Activated T-cell treated with anti-CD3 and anti-CD28 coated beads for 1 hour (primary cell): ENCODE measurements around the gene ZMYND10.

Experiments used
- DNase-seq: peaks from one replicate; pipeline ENCODE4 v3.0.0-alpha.2; 2020; ENCODE audit warnings: low read depth

Gene ZMYND10

DNA sequence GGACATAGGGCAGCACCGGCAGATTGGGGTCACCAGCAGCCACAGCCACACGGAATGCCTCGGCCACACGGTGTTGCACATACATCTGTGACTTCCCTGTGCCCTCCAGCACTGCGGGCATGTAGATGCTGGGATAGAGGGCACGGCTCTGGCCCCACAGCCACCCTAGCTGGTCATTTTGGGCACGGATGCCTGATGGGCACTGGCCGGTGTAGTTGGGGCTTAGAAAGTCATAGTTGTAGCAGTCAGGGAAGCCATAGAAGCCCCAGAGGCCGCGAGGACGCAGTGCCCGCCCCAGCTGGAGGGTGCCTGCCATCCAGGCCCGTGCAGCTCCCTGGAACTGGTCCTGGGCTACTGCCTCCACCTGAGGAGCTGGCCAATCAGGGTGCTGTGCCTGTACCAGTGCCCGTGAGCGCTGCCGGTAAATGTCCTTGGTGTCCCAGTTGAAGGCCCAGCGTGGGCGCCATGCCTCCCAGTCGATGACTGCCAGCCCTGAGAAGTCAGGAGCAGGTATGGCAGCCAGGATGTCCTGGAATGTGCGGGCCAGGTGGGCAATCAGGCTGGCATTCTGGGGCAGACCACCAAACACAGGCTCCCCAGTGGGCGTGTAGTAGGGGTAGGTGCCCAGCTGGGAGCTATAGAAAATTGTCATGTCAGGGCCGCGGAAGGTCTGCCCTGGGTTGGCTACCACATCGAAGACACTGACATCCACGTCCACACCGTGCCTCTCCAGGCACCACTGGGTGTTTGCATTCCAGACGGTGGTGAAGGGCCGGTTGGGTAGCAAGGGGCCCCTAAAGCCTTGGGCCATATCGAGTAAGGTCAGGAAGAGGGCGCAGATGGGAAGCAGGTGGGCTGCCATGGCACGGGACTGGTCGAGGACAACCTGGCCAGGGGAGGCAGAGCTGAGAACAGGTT, 43.2 kb downstream of the ZMYND10 start:
- DNase-seq = no peak

DNA sequence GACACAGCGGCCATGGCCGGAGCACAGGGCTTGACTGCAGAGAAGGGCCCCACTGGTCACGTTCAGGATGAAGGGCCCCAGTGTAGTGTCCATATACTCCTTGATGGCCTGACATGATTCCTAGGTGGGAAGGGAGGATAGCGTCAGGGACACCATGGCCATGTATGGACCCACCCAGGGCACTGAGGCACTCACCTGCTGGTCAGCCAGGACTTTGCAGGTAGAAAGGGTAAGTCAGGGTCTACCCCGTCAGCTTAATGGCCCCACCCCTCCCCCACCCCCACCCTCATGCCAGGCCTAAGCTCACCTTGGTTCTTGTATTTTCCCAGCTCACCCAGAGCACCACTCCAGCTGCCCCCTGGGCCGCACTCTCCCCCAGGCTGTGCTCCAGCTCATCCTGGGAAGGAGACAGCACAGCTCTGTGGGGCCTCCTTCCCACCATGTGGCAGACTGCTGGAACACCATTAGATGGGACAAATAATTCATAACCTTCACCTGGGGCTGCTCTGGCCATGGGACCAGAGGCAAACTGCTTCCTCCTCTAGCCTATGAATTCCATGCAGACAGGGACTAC, 44.8 kb downstream of the ZMYND10 start:
- no peak for DNase-seq

DNA sequence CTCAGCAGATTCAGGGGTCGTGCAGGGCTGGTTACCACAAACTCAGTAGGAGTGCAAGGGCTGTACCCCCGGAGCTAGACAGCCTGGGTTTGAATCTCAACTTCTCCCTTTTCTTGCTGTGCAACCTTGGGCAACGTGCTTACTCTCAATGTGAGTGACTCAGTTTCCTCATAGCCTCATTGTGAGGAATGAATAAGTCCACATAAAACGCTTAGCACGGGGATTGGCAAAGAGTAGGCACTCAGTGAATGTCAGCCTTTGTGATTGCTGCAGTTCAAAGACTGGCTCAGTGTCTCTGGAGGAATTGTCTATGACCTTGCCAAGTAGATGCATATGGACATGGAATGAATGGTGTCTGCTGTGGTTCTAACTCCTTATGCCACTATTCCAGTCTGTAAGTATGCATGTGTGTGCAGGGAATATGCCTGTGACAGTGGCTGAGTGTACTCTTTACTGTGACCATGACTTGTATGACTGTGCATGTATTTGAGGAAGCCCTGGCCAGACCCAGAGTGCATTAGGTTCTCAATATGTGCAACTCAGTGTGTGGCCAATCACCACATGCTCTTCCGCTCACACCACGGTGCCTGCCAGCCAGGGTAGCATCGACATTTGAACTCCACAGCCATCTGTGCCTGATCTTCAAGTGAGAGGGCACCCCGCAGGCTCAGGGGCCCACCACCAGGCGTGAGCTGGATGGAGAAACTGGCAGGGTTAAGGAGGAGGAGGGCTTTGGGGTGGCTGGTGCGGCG, 45.4 kb downstream of the ZMYND10 start:
- no peak for DNase-seq

DNA sequence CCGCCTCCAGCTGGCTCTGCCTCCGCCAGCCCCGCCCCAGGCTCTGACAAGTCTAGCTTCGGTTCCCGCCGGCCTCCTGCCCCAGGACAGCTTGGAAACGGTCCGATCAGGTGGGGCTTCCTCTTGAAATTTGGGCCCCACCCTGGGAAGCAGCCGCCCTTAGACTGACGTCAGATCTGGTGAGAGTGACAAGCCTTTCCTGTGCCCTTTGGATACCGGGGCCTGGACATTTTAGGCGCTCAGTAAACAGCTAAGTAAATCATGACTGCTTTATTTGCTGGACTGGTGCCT, 45.9 kb downstream of the ZMYND10 start:
- DNase-seq = no peak

DNA sequence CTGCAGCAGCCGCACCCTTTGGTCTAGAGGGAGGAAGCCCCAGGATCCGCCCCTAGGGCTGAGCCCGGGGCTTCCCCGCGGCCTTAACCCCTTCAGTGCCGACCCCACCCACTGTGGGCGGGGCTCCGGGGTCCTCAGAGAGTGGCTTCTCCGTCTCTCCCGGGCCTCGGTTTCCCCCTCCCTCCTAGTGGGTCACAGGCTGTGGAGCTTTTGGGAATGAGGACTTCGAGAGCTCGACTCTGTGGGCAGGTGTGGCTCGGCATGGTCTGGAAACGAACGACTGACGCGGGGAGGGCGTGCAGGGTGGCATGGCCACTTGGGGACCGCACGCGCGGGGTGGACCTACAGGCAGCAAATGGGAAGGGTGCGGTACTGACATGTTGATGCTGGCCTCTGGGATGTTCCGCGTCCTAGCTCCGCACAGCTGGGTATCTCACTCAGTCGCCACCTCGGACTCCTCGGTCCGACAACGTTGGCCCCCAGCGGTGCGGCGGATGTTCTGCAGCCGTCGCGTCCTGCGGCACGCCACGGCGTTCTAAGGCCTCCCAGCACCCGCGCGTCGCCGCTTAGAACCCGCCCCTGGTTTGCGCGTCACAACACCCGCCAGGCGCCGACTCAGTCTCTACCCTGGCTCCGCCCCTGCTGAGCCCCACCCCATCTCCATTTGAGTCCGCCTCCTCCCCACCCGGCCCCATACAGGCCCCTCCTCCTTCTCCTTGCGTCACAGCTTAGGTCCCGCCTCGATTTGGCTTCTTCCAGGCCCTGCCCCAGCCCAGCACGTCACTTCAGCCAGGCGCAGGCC, 46.5 kb downstream of the ZMYND10 start, which contains the start of the genes HYAL3 and NAA80:
HYAL3 (minus strand) TSS at position 570 of the 802 bp plus-strand sequence. CDS start 3,803 bp downstream, outside the sequence.
NAA80 (minus strand) TSS at position 570 of the 802 bp plus-strand sequence. CDS start 1,942 bp downstream, outside the sequence.
- DNase-seq = peak; percentile 98

DNA sequence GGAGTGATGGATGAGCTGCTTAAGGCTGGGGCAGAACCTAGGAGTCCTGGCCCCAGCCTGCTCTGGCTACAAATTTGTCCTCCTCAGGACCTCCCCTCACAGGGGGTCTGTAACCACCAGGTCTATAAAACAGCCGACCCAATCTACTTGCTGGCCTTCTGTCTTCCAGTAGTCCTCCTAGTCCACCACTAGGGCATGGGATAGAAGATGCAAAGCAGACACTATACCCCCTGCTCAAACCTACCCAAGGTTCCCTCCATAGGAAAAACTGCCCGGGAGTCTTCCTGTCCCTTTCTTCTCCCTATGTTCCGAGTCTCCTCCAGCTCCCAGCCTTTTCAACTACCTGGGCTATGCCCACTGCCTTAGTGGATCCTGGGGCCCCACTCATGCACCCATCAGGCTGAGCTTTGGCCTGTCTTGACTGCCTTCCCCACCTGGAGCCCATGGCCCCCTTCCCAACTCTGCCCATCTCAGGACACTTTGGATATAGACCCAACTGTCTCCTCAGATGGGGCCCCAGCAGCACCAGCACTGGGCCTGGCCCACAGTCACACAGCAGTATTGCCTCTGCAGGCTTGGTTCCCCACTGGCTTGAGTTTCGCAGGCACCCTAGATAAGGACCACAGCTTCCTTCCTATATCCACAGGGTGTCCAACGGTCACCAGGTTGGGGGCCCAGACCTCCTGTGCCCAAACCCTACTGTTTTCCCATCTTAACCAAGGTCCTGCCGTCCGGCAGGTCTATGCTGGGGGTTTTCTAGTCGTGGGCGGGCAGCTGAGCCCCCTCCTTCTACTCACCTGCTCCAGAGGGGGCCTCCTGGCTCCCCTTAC, 47.4 kb downstream of the ZMYND10 start:
- no peak for DNase-seq

DNA sequence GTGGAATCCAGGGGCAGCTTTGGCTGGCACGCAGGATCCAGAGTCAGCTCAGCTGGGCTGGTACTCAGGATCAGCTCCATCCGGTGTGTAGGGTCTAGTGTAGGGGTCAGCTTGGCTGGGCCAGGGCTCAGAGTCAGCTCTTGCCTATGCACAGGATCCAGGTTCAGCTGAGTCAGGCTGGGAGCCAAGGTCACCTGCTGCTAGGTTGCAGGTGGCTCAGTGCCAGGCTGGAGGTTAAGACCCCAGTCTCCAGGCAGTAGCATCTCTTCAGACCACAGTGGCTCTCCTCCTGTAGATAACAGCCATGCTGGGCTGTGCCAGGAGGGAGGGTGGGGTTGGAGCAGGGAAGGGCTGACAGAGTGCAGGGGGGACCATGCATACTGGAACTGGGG, 48.2 kb downstream of the ZMYND10 start:
- no peak for DNase-seq

DNA sequence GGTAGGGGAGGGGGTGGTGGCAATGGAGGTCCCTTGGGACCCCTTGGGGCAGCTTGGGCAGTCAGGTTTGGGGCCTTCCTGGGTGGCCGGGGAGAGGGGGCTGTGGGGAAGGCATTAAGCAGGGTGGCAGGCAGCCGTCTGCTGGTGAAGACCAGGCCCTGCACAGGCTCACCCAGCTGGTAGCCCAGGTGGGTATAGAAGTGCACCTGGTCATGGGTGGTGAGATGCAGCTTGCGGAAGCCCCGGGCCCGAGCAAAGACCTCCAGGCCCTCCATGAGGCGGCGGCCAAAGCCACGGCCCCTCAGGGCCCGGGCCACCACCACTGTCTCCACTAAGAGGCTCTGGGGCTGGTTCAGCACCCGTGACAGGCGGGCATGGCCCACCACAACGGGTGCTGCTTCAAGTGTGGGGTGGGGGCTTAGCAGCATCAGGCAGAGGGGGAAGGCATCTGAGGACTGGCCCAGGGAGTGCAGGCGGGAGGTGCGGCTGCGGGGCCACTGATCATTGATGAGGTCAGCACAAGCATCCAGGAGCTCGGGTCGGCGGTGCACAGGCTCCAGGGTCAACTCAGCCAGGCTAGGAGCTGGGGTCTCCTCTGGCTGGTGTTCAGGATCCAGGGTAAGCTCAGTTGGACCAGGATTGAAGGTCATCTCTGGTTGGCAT, 48.7 kb downstream of the ZMYND10 start:
- no peak for DNase-seq

DNA sequence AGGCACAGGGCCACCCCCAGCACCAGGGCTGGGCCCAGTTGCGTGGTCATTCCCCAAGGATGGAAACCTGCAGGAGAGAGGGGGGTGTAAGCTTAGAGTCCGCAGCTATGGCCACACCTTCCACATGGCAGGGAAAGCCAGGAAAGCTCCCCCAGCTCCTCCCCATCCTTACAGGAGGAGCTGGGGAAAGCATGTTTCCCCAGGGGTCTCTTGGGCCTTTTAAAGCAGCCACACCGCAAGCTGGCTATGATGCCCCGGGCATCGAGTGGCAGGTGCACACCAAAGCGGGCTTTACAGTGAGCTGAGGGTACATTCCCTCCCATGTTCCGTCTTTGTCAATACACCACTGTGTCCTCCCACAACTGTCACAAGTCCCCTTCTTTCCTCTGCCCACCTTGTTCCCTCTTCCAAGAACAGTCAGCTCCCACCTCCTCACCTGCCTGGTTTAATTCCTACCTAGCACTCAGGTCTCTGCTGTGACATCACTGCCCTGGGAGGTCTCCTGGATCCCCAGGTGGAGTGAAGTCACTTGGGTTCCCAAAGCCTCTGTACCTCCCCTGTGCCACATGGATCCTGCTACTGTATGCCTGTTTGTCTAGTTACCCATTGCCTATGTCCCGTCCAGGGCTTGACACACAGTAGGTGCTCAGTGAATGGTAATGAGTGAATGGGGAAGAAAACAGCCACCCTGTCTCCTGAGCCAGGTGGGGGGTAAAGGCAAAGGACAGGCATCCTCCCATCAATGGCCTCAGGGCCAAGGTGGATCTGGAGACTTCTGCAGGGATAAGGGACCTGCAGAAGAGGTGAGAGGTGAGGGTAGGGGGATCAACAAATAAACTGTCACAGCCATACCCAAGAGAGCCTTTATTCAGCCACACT, 49.7 kb downstream of the ZMYND10 start:
- no peak for DNase-seq

DNA sequence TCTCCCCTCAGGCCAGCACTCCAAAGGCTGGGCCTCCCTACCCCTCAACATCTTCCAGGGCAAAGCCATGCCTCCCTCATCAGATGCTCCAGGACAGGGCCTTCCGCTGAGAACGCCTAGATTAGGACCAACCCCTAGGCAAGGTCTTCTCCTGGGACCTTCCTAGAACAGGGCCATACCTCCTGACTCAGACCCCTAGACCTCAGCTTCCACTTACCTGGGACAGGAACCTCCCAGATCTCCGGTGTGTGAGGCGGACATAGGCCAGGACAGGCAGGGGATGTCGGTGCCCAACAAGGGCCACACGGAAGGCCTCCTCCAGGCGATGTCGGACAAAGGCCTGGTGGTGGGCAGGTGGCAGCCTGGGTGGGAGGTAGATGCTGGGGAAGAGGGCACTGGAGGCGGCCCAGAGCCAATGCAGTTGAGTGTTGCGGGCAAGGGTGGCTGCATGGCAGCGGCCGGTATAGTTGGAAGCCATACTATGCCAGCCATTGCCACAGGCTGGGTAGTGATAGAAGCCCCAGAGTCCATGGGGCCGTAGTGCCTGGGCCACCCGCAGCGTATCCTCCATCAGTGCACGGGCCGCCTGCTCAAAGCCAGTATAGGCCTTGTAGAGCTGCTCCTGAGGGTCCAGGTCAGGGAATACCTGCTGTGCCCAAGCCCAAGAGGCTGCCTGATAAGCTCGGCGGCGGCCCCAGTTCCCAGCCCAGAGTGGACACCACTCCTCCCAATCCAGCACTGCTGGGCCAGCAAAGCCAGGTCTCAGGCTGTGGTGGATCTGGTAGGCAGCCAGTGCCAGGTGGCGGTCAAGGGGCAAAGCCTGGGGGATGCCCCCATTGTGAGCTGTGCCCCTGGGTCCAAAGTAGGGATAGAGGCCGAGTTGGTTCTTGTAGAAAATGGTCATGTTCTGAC, 50.8 kb downstream of the ZMYND10 start:
- no peak for DNase-seq

DNA sequence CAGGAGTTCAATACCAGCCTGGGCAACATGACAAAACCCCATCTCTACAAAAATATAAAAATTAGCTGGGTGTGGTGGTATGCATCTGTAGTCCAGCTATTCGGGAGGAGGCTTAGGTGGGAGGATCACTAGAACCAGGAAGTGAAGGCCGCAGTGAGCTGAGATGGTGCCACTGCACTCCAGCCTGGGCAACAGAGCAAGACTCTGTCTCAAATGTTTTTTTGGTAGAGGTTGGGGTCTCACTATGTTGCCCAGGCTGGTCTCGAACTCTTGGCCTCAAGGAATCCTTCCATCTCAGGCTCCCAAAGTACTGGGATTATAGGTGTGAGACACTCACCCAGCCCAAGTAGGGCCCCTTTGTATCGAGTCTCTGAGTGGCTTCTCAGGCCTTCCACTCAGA, 51.4 kb downstream of the ZMYND10 start:
- no peak for DNase-seq

DNA sequence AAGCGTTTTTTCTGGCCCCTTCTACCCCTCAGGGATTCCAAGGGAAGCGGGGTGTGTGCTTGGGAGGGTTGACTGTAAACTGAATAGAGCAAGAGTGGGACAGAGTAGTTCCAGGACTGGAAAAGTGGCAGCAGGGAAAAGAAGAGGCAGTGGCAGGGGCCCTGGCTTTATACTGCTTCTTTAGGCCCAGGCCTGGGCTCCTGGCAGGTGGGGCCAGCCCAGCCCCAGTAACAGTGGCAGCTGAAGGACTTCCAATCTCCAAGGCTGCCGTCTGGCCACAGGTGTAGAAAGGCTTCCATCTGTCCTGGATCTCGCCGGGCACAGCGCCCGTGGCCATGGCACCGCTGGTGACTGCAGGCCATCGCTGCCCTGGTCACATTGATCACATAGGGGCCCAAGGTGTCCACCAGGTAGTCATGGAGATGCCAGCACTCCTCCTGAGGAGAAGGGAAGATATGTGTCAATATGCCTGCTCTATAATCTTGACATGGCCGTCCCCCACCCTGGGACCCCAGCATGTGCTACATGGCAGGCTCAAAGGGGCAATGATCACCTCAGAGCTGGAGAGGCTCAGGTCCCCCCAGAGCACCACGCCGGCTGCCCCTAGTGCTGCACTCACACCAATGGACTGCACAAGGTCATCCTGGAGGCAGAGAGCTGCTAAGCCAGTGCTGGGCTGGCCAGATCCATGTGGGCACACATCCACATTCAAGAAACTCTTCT, 52.3 kb downstream of the ZMYND10 start:
- DNase-seq = no peak

DNA sequence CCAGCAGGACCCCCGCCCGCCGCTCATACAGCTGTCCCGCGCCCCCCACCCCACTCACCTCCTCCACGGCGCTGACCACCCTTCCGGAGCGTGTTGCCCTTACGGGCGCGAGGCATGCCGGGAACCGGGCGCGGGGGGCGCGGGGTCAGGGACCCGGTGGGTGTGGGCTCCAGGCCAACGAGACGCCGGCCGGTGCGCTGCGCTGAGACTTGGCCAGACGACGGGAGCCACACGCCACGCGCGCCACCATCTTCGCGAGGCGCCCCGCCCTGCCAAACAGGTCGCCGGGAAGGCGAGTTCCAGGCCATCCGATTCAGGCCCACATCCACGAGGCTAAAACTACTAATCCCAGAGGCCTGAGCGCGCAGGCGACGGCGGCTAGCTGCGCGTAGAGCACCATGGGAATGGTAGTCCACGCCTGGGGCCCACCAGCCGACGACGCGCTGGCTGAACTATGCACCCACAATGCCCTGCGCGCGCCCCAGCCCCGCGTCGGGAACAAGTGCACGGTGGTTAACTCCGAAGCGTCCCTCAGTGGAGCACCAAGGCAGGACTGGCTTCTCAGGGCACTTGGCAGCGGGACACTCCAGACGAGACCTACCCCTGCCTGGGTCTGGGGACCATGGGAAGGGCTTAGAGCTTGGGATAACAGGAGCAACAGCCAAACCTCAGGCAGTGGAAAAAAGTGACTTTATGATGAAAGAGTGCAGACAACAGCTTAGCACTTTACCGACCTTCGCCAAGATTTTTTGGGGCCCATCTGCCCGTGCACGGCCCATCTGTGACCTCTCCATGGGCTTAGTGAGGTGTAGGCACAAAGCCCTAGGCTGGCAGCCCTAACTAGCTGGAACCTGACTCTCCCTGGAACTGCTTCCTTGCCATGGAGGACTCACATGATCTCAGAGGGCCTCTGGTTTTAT, 53.1 kb downstream of the ZMYND10 start, which contains the start of gene IFRD2:
IFRD2 (minus strand) TSS at position 271 of the 920 bp plus-strand sequence; CDS start at position 116, 155 bp downstream.
- peak; percentile 90 for DNase-seq
